HL-60 (cell line): Measurements from ENCODE around the gene TRMU.

ENCODE experiments used
- GABPA ChIP-seq: IDR thresholded peaks from 2 replicates; pipeline ENCODE4 v1.6.1; 2012; ENCODE audit warnings: low read depth
- POLR2AphosphoS5 ChIP-seq: IDR thresholded peaks from 2 replicates; pipeline ENCODE4 v1.6.1; 2012; ENCODE audit warnings: low read depth
- REST ChIP-seq: IDR thresholded peaks from 2 replicates; pipeline ENCODE4 v1.6.1; 2012; ENCODE audit warnings: low read depth; ENCODE audit not compliant: insufficient replicate concordance
- SPI1 ChIP-seq: IDR thresholded peaks from 2 replicates; pipeline ENCODE4 v1.6.1; 2012; ENCODE audit warnings: low read depth, mild to moderate bottlenecking, borderline replicate concordance
- TF ChIP-seq, protein P1 (sequence below): IDR thresholded peaks from one replicate; pipeline ENCODE4 v1.5.1; 2011; ENCODE audit warnings: low read length, control low read depth, inconsistent platforms; ENCODE audit not compliant: insufficient read depth

DNA sequence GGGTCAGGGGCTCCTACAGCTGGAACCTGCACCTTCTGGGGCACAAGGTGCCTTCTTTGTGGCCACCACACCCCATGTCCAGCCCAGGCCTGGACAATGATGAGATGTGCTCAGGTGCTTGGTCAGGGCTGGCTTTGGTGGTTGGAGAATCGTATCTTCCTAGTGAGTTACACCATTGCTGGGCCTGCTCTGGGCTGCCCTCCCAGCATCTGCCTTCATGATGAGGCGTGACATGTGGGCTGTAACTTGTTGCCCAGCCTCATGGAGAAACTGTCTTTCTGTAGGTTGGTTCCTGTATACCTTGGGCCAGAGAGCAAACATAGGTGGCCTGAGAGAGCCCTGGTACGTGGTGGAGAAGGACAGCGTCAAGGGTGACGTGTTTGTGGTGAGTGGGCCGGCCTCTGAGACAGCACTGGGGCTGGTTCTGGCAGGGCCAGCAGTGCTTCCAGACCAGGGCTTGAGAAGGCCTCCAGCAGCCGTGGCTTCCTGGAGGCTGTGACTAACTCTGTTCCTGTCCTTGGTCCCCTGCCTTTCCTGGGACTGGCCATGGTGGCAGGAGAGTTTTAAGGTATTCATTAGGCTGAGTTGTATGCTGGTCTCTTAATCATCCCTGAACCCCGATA lies 18.1 kb downstream of the TRMU start:
- TF ChIP-seq, protein P1, sequence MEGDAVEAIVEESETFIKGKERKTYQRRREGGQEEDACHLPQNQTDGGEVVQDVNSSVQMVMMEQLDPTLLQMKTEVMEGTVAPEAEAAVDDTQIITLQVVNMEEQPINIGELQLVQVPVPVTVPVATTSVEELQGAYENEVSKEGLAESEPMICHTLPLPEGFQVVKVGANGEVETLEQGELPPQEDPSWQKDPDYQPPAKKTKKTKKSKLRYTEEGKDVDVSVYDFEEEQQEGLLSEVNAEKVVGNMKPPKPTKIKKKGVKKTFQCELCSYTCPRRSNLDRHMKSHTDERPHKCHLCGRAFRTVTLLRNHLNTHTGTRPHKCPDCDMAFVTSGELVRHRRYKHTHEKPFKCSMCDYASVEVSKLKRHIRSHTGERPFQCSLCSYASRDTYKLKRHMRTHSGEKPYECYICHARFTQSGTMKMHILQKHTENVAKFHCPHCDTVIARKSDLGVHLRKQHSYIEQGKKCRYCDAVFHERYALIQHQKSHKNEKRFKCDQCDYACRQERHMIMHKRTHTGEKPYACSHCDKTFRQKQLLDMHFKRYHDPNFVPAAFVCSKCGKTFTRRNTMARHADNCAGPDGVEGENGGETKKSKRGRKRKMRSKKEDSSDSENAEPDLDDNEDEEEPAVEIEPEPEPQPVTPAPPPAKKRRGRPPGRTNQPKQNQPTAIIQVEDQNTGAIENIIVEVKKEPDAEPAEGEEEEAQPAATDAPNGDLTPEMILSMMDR, result no peak
- no peak for TF ChIP-seq REST
- no peak for TF ChIP-seq POLR2AphosphoS5
- no peak for TF ChIP-seq GABPA
- TF ChIP-seq SPI1, result no peak
